ENCODE data around the gene RTN4R. TPM values are rescaled to one million over a fixed set of nuclear protein-coding genes. Genes with fewer than 3 reads are reported as not detected.

The RTN4R gene
- total RNA-seq, 2 donors from 2014 or later, result 12.8 to 17.7 TPM

GRCh38 chr22:20292673-20293232 is 24.6 kb upstream of the RTN4R start:
- Histone ChIP-seq H3K4me3 (ENCODE audit: low read length) (no peak overlapping the region), H3K9ac (ENCODE audit: extremely low read depth, low read length, poor library complexity, severe bottlenecking) (no peak overlapping the region), H3K9me3 (ENCODE audit: control insufficient read depth, low read length) (no peaks in the 10 kb centered on the region), H3K36me3 (ENCODE audit: control insufficient read depth, insufficient read depth, low read length) (no peaks in the 10 kb centered on the region), H3K4me1 (ENCODE audit: control insufficient read depth, insufficient read depth, low read length) (no peaks in the 10 kb centered on the region), H3K27me3 (ENCODE audit: control insufficient read depth, insufficient read depth, low read length, poor library complexity, severe bottlenecking) (peaks cover 13% of the 10 kb centered on the region), H3K27ac (ENCODE audit: low read depth, low read length) (no peak overlapping the region)
- no peak overlapping the region for H3K4me3 Mint-ChIP-seq
- WGBS, 2 experiments (ENCODE audit: insufficient coverage in 1 of 2, insufficient read length in 1 of 2), result 88 to 91% methylated on average over 11 to 13 of the region's 13 CpGs
- H3K9me3 Mint-ChIP-seq, result no peaks in the 10 kb centered on the region
- DNase-seq, result no peak
- no peaks in the 10 kb centered on the region for H3K4me1 Mint-ChIP-seq
- no peaks in the 10 kb centered on the region for H3K36me3 Mint-ChIP-seq (ENCODE audit: low read depth)
- no peak overlapping the region for H3K27ac Mint-ChIP-seq
- H3K27me3 Mint-ChIP-seq (ENCODE audit: insufficient read depth), result peaks cover 26% of the 10 kb centered on the region
- TF ChIP-seq, protein P1, sequence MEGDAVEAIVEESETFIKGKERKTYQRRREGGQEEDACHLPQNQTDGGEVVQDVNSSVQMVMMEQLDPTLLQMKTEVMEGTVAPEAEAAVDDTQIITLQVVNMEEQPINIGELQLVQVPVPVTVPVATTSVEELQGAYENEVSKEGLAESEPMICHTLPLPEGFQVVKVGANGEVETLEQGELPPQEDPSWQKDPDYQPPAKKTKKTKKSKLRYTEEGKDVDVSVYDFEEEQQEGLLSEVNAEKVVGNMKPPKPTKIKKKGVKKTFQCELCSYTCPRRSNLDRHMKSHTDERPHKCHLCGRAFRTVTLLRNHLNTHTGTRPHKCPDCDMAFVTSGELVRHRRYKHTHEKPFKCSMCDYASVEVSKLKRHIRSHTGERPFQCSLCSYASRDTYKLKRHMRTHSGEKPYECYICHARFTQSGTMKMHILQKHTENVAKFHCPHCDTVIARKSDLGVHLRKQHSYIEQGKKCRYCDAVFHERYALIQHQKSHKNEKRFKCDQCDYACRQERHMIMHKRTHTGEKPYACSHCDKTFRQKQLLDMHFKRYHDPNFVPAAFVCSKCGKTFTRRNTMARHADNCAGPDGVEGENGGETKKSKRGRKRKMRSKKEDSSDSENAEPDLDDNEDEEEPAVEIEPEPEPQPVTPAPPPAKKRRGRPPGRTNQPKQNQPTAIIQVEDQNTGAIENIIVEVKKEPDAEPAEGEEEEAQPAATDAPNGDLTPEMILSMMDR (conservative IDR thresholded peaks at IDR 0.05), result no peak

GRCh38 chr22:20292108-20292507 is 24.0 kb upstream of the RTN4R start:
- H3K4me1 Mint-ChIP-seq, result no peaks in the 10 kb centered on the region
- H3K27ac Mint-ChIP-seq, result no peak overlapping the region
- H3K9me3 Mint-ChIP-seq, result no peaks in the 10 kb centered on the region
- Histone ChIP-seq H3K9me3 (ENCODE audit: control insufficient read depth, low read length) (no peaks in the 10 kb centered on the region), H3K4me1 (ENCODE audit: control insufficient read depth, insufficient read depth, low read length) (no peaks in the 10 kb centered on the region), H3K36me3 (ENCODE audit: control insufficient read depth, insufficient read depth, low read length) (no peaks in the 10 kb centered on the region), H3K9ac (ENCODE audit: extremely low read depth, low read length, poor library complexity, severe bottlenecking) (no peak overlapping the region), H3K27ac (ENCODE audit: low read depth, low read length) (no peak overlapping the region), H3K4me3 (ENCODE audit: low read length) (no peak overlapping the region), H3K27me3 (ENCODE audit: control insufficient read depth, insufficient read depth, low read length, poor library complexity, severe bottlenecking) (peaks cover 6% of the 10 kb centered on the region)
- peaks cover 20% of the 10 kb centered on the region for H3K27me3 Mint-ChIP-seq (ENCODE audit: insufficient read depth)
- no peaks in the 10 kb centered on the region for H3K36me3 Mint-ChIP-seq (ENCODE audit: low read depth)
- no peak for DNase-seq
- TF ChIP-seq, protein P1 (conservative IDR thresholded peaks at IDR 0.05), result no peak
- no peak overlapping the region for H3K4me3 Mint-ChIP-seq
- 79 to 91% methylated on average over 3 to 5 of the region's 5 CpGs for WGBS, 2 experiments (ENCODE audit: insufficient coverage in 1 of 2, insufficient read length in 1 of 2)

- Mint-ChIP-seq H3K27me3 (ENCODE audit: insufficient read depth) (peaks cover 15% of the 10 kb centered on the region), H3K4me3 (no peak overlapping the region), H3K9me3 (no peaks in the 10 kb centered on the region), H3K36me3 (ENCODE audit: low read depth) (no peaks in the 10 kb centered on the region), H3K4me1 (no peaks in the 10 kb centered on the region), H3K27ac (no peak overlapping the region)
- 83 to 86% methylated on average over 5 to 11 of the region's 11 CpGs for WGBS, 2 experiments (ENCODE audit: insufficient coverage in 1 of 2, insufficient read length in 1 of 2)
- no peak for DNase-seq
- TF ChIP-seq, protein P1 (conservative IDR thresholded peaks at IDR 0.05), result no peak
- H3K27ac ChIP-seq (ENCODE audit: low read depth, low read length), result no peak overlapping the region
- H3K4me1 ChIP-seq (ENCODE audit: control insufficient read depth, insufficient read depth, low read length), result no peaks in the 10 kb centered on the region
- H3K9me3 ChIP-seq (ENCODE audit: control insufficient read depth, low read length), result no peaks in the 10 kb centered on the region
- H3K4me3 ChIP-seq (ENCODE audit: low read length), result no peak overlapping the region
- no peak overlapping the region for H3K9ac ChIP-seq (ENCODE audit: extremely low read depth, low read length, poor library complexity, severe bottlenecking)
- peaks cover 2% of the 10 kb centered on the region for H3K27me3 ChIP-seq (ENCODE audit: control insufficient read depth, insufficient read depth, low read length, poor library complexity, severe bottlenecking)
- H3K36me3 ChIP-seq (ENCODE audit: control insufficient read depth, insufficient read depth, low read length), result no peaks in the 10 kb centered on the region
These were observed 23.5 kb upstream of the RTN4R start for GRCh38 chr22:20291604-20292063.
